ENCODE measurements around the gene COMTD1.
"Not testable (repeated sequence)": the region's sequence is repeated elsewhere in the genome, so short reads cannot be mapped to it uniquely, and the experiment has no call there.

COMTD1 gene

DNA sequence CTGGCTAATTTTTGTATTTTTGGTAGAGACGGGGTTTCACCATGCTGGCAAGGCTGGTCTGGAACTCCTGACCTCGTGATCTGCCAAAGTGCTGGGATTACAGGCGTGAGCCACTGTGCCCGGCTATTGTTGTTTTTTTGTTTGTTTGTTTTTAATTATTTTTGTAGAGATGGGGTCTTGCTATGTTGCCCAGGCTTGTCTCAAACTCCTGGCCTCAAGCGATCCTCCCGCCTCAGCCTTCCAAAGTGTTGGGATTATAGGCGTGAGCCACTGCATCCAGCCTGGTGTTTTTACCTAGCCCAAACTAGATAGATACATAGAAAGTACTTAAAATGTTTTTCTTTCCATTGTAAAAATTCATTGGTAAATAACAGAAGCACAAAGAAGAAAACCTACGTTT is 14.3 kb downstream of the COMTD1 start:
- not testable (repeated sequence) for DNase-seq

DNA sequence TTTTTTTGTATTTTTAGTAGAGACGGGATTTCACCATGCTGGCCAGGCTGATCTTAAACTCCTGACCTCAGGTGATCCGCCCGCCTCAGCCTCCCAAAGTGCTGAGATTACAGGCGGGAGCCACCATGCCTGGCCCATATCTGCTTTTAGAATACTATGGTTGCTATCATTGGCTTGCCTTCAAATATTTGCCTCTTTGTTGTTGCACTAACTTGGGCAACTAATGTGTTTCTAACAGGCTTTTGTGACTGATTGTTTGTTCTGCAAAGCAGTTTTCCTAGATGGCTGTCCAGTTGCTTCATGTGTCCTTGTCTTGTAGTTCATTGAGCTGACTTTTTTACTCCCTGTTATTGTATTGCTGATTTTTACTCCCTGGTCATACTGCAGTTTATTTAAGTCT is 15.5 kb downstream of the COMTD1 start:
- no peak for DNase-seq

DNA sequence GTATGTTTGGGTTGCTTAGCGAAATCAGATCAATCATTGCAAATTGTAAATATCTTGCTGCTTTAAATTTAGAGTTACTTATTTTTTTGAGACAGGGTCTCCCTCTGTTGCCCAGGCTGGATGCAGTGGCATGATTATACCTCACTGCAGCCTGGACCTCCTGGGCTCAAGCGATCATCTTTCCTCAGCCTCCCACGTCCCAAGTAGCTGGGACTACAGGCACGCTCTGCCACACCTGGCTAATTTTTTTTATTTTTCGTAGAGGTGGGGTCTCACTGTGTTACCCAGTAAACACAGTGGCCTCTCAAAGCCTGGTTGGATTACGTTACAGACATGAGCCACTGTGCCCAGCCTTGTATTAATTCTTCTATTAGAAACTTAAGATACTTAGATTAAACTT is 23.4 kb downstream of the COMTD1 start:
- DNase-seq = no peak

DNA sequence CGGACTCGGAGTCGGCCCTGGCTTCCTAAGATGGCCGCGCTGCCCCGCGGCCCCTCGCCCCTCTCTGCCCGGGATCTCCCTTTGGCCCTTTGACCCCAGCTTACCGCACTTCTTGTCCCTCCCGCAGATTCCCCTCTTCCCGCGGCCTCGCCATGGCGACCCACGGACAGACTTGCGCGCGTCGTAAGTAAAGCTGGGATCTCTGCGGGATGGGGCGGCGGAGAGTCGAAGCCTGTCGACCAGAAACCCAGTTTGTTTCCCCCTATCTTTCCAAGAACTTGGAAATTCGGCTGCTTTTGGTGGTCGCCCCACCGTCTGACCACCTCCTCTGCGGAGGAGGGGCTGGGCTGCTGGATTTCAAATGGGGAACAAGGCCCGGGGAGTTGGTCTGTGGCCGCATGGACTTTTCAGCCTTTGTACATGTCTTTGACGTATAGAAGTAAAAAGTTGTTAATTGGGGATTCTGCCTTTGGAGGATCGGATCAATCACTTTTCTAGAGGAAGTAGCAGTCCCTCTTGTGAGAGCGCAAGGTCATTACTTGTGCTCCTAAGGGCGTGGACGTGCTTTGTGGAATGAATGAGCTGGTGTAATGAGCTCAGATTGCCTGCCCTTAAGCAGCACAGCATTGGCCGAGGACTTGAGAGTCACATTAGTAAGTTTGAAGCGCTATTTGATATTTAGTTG is 24.6 kb downstream of the COMTD1 start:
- DNase-seq = peak; percentile 55

DNA sequence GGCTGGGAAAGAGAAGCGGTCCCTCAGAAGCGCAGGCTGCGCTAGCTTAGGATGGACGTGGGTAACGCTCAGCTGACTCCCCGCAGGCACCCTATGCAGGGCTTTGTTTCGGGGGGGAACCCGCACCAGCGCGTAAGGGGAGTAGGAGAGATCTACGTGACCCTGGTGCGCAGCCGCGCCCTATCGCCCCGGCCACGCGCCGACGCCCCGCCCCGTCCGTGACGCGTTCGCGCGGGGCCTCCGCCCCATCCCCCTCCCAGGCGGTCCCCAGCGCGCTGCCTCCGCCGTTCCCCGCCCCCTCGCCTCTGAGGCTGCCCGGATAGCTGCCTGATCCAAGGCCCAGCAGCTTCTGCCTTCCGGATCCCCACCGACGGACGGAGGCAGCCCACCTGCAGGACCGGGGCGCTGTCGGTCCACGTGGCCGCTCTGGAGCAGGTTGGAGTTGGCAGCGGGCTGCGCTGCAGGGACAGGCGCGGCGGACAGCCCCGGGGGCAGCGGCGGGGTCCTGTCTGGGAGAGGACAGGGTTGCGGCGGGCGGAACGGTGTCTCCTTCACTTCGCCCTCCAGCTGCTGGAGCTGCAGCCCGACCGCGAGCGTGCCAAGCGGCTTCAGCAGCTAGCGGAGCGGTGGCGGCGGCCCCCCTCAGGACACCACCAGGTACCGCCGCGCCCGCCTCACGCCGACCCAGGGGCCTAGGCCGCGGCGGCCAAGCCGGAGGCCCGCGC is 25.3 kb downstream of the COMTD1 start, which contains the start of gene VDAC2:
Gene VDAC2, plus strand, starts transcription at position 515 of the 725 bp plus-strand sequence. CDS start 363 bp downstream, outside the sequence.
- DNase-seq = peak; percentile 93

DNA sequence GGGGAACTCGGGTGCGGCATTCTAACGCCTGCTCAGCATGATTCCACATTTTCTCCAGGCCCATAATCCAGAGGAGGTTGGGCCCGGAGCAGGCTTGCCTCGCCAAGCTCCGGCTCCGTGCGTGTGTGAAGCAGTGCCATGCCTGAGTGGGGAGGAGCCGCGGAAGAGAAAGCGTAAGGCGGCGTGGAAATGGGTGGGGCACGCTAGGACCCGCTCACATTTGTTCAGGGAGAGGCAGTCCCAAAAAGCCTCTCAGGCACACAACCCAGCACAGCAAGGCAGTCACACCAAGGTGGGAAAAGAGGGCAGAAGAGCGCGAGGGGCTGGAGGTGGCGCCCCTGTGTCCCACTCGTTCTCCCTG is 25.9 kb downstream of the COMTD1 start:
- peak; percentile 79 for DNase-seq

DNA sequence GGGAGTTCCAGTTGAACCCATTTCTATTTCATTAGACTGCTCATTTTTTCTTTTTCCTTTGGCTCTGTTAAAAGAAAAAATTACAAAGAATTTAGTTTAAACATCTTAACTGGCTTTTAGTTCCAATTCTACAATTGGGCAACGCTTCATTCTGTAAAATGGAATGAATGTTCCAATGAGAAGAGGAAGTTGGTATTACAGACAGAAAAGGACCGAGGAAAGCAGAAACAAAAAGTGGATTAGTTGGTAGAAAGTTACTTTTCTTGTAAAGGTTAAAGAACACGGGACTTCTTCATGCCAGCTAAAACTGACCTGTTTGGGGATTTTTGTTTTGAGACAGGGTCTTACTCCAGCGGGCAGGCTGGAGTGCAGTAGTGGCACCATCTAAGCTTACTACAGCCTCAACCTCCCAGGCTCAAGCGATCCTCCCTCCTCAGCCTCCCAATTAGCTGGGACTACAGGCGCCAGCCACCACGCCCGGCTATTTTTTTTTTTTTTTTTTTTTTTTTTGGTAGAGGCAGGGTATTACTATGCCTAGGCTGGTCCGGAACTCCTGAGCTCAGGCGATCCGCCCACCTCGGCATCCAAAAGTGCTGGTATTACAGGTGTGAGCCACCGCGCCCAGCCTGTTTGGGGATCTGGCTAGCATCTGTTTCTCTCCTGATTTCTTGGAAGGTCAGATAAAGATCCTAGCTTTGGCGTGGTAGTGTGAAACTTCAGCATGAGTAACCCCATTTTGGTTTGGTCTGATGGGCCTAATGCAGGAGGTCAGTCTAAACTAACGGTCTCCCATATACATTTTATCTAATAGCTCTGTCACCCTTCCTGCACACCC is 26.5 kb downstream of the COMTD1 start:
- DNase-seq = no peak

DNA sequence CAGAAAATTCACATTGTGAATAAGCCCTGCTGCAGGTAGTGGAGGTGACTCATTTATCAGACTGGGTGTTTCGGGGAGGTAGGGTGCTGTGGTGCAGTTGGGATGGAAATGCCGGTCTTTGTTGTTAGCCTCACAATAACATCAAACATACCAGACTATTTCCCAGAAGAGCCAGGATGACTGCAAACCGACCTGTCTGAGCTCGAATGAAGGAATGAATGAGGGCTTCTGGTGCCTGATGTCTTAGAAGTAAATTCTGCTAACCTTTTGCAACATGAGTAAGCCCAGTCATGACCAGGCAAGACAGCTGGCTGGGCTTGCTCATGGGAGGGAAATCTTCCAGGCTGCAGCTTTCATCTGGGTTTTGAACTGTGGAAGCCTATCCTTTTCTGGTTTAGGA is 27.6 kb downstream of the COMTD1 start:
- peak; percentile 37 for DNase-seq

DNA sequence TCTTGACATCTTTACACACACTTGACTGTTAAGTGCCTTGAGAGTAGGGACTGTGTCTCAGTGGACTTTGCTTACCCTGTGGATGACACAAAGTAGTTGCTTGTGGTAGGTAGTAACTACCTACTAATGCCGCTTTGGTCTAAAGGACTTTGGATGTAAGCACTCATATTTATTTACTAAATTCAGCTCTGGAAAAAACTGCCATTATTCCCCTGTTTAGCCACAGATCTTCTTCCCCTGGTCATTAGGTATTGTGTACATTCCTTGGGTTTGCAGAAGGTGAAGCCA is 28.0 kb downstream of the COMTD1 start:
- no peak for DNase-seq

DNA sequence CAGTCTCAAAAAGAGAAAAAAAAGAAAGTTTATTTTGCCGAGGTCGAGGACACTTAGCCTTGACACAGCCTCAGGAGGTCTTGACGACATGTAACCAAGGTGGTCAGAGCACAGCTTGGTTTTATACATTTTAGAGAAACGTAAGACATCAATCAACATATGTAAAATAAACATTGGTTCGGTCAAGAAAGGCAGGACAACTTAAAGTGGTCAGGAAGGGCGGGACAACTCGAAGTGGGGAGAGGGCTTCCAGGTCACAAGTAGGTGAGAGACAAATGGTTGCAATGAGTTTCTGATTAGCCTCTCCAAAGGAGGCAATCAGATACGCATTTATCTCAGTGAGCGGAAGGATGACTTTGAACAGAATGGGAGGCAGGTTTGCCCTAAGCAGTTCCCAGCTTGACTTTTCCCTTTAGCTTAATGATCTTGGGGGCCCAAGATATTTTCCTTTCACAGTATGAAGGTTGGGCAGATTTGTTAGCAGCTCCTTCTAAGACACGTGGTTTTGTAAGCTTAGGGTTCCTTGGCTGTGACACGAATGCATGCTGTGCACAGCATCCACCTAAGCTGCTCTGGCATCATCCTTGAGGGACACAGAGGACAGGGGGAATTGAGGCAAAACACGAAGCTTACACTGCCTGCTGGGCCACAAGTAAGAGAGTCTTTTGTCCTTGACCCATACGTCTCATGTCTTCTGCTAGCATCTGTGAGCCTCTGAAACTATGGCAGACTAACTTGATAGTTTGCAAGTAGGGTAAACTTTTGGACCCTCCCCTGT is 28.5 kb downstream of the COMTD1 start:
- DNase-seq = no peak

DNA sequence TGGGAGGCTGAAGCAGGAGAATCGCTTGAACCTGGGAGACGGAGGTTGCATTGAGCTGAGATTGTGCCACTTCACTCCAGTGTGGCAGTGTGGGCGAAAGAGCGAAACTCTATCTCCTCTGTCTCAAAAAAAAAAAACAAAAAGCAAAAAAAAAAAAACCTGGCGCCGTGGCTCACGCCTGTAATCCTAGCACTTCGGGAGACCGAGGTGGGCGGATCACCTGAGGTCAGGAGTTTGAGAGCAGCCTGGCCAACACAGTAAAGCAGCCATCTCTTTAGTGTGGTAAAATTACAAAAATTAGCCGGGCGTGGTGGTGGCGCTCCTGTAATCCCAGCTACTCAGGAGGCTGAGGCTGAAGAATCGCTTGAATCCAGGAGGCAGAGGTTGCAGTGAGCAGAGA is 29.1 kb downstream of the COMTD1 start:
- DNase-seq = not testable (repeated sequence)

DNA sequence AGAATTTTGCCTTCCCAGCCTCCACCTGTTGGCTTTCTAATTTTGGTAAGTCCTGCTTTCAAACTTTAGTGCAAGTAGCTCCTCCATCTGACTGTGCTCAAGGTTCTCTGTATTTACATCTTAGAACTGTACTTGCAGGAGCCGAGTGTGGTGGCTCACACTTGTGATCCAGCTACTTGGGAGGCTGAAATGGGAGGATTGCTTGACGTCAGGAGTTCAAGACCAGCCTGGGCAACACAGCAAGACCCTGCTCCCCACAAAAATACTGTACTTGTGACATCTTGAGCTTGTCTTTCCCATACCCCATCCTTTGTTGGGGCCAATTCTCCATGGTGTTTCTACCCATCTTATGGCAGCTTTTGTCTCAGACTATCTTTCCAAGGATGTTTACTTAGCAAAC is 29.8 kb downstream of the COMTD1 start:
- DNase-seq = no peak

DNA sequence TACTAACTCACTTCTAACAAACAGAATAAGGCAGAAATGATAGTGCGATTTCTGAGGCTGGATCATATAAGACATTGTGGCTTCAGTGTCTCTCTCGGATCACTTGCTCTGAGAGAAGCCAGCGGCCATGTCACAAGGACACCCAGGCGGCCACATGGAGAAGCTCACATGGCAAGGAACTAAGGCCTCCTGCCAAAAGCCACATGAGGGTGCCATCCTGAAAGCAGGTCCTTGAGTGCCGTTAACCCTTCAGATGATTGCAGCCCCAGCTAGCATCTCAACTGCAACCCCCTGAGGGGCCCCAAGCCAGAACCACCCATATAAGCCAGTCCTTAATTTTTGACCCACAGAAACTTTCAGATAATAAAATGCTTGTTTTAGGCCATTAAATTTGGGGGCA is 32.0 kb downstream of the COMTD1 start:
- DNase-seq = no peak

DNA sequence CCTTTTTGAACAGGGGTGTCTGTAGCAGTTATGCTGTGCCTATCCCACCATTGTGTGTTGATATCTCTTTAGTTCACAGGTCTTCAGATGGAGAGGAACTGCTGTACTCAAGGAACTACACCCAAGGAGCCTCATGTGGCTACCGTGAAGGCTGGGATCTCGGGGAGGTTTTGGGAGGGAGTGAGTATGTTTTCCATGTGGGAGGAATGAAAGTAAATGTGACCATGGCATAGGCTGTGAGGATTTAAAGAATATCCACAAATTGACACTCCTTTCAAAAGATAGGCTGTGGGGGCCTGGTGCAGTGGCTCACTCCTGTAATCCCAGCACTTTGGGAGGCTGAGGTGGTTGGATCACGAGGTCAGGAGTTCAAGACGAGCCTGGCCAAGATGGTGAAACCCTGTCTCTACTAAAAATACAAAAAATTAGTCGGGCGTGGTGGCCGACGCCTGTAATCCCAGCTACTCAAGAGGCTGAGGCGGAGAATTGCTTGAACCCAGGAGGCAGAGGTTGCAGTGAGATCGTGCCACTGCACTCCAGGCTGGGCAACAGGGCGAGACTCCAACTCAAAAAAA is 32.6 kb downstream of the COMTD1 start:
- not testable (repeated sequence) for DNase-seq

DNA sequence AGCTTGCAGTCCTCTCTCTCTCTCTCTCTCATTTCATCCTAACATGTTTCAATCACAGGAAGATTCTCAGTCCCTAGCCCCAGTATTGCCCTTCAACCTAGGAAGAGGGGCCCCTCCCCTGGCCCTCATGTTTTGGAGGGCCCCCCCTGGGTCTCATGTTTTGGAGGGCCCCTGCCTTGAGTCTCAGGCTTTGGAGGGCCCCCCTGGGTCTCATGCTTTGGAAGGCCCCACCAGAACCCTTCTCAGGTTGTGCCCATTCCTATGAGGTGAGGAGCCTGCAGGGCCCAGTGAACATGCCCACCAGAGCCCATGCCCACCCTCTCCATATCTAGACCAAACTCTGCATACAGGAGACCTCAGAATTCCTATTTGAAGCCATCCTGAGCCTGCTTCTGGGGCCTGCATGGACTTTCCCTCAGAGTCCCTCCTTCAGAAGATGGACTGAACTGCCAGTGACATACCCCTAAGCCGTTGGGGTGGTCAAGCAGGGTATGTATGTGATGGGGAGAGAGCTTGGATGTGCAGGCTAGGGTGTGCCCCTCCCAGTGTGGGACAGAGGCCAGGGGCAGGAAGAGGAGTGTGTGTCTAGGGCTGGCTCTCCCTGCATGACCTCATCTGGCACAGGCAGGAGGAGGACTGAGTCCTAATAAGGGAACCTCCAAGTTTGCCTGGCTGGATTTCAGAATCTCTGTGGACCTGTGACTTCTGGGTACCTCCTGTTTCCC is 33.3 kb downstream of the COMTD1 start:
- DNase-seq = no peak

DNA sequence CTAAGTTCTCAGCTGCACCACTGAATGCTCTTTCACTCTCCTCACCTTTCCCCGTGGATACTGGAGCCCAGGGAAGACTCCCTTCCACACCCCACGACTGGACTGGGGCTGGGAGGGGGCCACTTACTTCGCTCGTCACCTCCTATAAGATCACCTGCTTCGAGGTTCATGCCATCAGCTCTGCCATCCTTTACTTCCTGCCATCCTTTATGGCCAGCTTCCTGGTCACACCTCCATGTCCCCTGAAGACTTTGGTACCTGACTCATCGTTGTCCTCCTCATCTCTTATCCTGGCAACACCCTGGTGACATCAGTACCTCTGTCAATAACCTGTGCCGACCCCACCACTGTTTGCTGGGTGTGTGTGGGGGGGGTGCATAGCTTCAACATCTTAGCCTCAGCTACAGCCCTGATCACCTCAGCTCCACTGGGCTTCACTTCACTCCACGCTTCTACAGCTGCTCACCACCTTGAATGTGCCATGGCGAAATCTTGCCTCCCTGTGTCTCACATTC is 33.9 kb downstream of the COMTD1 start:
- DNase-seq = no peak

DNA sequence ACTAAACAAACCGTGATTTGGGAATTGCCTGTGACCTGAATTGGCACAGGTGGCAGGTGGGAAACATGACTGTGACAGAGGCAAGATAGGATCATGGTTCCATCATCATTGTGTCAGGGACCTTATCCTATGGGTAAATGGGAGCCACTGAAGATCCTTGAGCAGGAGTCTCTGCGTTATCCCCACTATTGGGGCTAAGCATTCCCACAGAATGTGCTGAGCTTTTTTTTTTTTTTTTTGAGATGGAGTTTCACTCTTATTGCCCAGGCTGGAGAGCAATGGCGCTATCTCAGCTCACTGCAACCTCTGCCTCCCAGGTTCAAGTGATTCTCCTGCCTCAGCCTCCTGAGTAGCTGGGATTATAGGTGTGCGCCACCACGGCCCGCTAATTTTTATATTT is 35.8 kb downstream of the COMTD1 start:
- DNase-seq = not testable (repeated sequence)

DNA sequence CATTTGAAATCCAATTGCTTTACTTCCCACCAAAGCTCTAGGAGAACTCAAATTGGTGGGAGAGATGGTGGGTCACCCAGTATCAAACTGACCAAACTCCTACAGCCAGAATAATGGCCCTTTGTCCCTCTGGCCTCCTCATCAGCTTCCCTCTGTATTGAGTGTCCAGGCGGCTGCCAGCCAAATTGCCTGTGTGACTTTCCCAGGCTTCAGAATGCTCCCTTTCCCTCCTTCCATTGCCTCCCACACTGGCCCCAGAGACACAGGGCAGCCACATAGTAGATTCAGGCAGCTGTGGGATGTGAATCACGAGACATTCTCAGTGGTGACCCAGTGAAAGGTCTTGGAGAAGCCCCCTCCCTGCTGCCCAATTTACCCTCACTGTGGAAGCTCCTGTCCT is 37.9 kb downstream of the COMTD1 start:
- no peak for DNase-seq

DNA sequence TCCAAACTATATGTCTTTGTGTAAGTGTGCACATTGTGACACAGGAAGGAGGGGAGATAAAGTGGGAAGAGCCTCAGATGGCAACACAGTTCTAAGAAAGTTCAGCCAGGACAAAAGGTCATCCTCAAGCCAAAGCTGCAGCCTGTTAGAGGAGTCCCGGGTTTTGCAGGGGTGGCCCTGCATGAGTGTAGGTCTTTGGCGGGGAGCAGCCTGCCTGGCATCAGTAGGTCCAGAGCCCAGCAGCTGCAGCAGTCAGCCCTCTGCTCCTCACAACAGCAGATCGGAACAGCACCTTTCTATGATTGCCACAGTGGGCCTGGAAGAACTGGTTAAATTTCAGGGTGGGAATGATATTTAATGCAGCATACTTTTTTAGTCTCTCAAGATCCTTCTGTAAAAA is 38.7 kb downstream of the COMTD1 start:
- no peak for DNase-seq

DNA sequence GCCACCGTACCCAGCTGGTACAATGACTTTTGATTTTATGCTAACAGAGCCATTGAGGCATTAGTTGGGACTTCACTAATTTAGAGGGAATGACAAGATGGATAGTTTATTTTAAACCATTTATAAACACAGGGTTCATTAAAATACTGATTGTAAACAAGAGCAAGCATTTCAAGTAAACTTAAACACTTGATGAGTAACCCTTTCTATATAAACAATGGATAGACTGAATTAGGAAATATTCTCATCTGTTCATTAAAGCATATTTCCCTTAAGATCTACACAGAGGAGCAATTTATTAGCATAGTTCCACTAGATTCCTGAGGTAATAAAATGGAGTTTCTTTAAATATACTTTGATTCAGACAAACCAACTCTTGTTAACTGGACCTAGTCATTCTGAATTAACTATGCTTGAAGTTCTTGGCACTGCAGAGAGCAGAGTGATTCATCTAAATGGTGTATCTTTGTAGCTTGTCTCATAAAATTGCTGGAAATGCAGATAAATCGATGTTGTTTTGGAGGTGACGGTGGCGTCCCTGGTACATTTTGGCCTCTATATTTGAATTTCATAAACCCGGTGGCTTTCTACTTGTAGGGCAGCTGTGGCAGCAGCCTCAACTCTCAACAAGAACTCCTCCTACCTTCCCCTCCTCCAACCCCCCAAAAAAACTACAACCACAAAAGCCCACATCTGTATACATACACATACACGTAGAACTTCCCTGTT is 40.6 kb downstream of the COMTD1 start:
- DNase-seq = no peak

DNA sequence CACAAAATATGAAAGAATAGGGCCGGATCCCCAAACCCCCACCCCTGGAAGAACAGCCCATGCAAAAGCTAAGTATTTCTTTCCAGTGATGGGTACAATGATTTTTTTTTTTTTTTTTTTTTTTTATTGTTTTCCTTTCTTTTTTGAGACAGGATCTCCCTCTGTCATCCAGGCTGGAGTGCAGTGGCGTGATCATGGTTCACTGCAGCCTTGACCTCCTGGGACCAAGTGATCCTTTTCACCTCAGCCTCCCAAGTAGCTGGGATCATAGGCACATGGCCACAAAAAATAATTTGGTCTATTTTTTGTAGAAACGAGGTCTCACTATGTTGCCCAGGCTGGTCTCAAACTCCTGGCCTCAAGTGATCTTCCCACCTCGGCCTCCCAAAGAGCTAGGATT is 41.1 kb downstream of the COMTD1 start:
- DNase-seq = not testable (repeated sequence)
